HG03108 (cell line): ENCODE results near the gene RICTOR.

ENCODE experiments used
- ATAC-seq: cut with Tn5 transposase; IDR thresholded peaks from one replicate; pipeline ENCODE4 v1.9.1; 2021; ENCODE audit warnings: moderate library complexity; ENCODE audit not compliant: unreplicated experiment

Gene RICTOR

DNA sequence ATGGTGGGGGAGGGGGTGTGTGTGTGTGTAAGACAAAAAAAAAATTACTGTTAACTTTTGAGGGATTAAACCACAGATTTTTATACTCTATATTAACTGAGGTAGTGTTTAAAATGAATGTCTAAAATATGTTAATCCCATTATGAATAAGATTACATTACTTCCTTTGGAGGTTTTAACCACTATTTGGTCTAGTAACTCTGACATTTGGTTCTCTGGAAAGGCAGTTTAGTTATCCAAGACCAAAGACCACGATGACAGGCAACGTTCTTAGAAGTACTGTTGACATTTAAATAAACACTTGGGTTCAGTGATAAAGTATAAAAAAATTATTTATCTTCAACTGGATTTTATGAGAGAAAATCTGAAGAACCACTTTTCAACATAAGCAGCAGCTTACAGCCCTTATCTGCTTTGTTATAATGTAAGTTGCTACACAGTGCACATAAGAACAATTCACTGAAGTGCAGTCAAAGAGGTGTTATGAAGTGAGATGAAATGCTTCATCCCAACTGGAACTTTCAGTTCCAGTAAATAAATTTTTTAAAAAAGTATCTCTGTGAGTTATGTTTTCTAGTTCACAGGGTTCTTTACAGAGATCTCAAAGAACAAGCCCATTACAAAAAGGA is 133.9 kb downstream of the RICTOR start:
- no peak for ATAC-seq

DNA sequence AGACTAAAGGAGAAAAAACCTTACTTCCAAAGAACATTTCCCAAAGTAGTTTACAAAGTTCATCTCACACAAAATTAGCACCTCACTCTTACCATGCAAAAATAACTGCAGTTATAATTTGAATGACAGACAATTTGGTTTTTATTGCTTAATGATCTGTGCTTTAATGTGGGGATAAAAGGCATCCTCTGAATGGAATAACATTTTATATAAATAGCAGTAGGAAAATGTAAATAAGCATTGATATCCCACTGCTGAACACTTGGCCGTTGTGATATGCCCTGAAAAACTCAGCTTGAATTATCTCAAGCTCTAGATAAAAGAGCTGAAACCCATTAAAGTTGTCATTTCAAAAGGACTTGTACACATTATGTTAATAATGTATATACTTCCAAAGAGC is 135.2 kb downstream of the RICTOR start:
- ATAC-seq = no peak

DNA sequence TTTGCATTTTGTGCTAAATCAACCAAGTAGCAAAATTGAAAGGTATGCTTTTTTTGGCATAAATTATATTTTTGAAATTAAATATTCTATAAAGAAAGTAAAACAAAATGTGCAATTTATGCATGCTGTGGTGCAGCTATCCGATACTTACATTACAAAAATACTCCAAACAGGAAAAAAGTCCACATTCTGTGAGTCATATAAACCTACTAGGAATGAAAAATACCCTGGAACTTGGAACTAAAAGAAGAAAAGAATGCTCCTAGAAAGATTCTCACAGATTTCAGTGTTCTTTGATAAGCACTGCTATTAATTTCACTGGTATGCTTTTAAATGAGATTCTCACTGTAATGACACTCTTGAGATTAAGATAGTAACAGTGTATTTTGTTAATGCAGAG is 135.8 kb downstream of the RICTOR start:
- no peak for ATAC-seq

DNA sequence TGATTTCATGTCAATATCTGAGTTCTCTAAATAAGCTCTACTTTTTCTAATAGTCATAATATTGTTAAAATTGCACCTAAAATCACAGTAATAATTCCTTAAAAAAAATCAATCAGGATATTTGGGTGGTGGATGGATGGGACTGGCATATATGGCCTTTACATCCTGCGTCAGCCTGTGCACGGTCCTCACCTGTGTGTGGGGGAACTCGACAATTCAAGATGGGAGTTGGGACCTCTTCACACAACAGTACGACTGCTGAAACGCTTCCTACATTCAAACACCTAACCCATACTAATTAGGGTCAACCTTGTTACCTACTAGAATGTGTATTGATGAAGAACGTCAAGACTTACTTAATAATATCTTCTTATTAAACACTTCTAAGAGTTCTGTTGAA is 137.9 kb downstream of the RICTOR start:
- ATAC-seq = no peak

DNA sequence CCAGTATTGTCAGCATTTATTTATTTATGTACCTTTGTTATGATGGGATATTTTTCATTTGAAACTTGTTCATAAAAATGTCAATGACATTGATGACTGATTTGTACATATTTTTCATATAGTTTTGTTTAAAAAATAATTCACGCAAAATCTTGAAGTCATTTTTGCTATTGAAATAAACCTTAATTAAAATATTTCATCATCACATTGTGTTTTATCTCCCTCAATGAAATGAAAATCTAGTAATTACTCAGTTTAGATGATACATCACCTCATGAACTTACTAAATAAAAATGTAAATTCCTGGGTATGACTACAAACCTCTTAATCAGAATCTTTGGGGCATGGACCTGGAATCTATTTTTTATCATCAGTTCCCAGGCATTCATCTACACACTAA is 138.8 kb downstream of the RICTOR start:
- ATAC-seq = no peak

DNA sequence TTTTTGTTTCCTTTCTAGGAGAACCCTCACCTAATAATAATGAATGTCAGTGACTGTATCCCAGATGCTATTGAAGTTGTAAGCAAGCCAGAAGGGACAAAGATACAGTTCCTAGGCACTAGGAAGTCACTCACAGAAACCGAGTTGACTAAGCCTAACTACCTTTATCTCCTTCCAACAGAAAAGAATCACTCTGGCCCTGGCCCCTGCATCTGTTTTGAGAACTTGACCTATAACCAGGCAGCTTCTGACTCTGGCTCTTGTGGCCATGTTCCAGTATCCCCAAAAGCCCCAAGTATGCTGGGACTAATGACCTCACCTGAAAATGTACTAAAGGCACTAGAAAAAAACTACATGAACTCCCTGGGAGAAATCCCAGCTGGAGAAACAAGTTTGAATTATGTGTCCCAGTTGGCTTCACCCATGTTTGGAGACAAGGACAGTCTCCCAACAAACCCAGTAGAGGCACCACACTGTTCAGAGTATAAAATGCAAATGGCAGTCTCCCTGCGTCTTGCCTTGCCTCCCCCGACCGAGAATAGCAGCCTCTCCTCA is 141.3 kb downstream of the RICTOR start:
- ATAC-seq = no peak

DNA sequence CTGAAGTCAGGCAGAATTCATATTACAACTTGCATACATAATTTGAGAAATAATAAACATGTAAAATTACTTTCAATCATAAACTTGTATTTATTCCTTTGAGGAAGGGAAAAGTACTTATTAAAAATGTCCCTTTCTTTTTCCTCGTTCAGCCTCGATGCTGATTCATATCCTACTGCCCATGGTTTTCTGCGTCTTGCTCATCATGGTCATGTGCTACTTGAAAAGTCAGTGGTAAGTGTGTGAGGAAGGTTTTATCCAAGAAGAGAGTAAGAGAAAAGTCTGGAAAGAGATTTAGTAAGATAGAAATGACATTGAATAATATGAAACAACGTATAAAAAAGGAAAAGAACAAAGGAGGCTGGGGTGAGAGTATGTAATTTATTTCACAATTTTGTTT is 142.5 kb downstream of the RICTOR start:
- ATAC-seq = no peak

DNA sequence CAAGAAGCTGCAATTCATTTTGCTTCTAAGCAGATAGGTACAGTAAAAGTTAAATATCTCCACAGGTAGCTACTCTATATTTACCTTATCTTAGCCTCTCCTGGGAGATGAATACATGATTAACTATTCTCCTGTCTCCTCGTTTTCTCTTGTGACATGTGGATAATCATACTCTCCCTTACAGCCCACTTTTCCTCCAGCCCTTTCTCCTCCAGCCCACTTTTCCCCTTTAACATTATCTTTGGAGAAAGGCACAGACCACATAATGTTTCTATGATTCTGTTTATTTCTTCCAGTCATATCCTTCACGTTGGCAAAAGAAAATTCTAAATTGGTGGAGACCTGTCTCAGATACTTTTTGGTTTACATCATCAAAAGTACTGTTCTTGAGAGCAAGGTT is 144.4 kb downstream of the RICTOR start:
- ATAC-seq = no peak

DNA sequence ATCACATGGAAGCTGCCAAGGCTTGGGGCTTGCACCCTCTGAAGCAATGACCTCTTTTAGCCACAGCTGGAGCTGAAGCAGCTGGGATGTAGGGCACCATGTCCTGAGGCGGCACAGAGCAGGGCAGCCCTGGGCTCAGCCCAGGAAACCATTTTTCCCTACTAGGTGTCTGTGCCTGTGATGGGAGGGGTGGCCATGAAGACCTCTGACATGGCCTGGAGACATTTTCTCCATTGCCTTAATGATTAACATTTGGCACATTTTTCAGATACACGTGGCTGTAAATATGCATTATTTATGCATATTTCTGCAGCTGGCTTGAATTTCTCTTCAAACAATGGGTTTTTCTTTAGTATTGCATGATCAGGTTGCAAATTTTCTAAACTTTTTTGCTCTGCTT is 146.7 kb downstream of the RICTOR start:
- no peak for ATAC-seq

DNA sequence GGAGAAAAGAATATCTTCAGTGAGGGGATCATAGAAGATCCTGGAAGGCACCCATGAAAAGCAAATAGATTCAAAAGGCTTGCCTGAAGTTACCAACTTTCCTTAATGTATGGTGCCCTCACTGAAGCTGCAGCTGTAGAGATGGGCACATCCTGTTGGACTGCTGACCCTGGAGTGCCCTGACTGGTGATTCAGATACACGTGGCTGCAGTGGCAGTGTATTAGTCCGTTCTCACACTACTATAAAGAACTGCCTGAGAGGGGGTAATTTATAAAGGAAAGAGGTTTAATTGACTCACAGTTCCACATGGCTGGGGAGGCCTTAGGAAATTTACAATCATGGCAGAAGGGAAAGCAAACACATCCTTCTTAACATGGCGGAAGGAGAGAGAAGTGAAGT is 148.1 kb downstream of the RICTOR start:
- ATAC-seq = no peak

DNA sequence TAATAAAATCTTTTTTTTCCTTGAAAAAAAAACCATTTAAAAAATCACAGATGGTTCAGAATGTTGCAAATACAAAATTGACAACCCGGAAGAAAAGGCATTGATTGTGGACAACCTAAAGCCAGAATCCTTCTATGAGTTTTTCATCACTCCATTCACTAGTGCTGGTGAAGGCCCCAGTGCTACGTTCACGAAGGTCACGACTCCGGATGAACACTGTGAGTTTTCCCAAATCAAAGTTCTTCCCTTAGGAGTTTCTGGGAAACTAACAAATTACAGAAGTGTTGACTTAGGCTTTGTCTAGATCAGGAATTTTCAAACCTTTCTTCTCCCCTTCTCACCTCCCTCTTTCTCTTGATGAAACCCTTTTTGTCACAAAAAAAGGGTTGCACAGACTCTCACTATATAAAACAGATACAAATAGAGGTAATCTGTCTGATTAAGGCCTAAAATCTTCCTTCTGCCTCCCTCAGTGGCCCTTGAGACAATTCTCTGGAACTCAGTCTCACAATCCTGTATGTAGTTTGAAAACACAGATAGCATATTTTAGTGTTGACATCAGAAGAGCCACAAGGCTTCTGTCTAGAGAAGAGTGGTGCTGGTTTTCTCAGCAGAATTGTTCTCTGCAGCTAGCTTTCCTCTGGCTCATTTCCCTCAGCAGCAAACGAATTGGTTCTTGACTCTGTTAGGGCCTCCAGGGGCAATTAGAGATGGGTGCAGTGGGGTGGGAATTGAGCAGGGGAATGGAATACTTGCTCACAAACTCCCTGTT is 148.9 kb downstream of the RICTOR start:
- no peak for ATAC-seq

DNA sequence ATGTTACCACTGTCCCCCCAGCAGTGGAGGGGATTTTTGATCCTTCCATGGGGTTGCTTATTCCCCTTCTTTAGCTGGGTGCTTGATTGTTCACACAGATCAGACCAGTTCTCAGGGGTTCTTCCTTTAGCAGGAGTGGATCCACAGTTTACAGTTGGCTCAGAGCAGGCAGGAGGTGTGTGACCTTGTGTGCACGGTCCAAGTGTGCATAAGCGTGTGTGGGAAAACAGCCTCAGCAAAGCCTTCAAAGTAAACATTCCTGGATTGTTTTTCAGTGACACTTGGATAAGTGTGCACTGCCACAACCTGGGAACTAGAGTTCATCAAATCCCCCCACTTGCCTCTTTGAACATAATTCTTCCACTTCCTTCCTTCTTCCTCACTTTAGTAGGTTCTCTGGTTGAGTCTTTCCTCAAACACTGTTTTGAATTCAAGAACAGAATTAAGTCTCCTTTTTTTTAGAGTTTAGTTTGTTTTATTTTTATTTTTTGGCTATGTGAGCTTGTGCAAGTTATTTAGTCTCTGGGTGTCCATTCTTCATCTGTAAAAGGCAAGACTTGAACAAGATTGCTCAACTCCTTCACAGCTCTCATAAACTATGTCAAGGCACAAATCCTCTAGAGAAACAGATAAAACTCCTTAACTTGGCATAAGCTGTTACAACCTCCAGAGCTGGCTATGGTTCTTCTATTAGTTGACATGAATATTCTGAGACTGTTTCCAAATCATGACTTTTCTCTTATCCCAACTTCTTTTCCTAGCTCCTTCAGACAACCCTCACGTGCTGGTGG is 150.3 kb downstream of the RICTOR start:
- ATAC-seq = no peak

DNA sequence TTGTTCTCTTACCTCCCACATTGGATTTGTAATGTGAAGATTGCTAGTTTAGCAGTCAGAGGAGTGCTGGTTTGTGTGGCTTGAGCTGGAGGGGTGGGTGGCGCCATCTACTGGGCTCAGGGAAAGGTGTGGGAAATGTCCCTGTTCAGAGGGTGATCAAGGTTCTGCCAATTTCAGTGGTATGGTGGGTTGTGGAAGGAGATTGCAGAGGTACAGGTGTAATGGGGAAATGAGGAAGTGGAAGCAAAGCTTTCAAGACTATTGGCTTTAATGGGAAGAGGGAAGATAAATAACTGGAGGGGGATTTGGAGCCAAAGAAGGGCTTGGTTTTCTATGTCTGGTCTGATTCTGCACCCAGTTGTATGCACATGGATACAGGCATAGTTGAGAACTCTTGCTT is 152.0 kb downstream of the RICTOR start:
- peak; percentile 59 for ATAC-seq

DNA sequence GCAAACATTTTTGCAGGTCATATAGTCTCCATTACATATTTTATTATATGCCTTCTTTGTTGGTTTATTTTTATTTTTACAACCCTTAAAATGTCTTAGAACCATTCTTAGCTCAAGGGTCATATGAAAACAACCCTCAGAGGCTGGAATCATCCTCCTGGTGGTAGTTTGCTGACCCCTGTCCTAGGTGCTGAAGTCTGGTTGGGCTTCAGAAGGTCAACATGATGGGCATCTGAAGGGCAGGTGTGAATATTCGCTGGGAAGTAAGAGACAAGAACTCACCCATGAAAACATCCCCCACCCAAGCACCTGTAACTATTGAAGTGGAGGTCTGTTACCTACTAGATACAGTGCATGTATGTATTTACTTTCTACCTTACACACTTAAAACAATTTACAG is 153.0 kb downstream of the RICTOR start:
- no peak for ATAC-seq

DNA sequence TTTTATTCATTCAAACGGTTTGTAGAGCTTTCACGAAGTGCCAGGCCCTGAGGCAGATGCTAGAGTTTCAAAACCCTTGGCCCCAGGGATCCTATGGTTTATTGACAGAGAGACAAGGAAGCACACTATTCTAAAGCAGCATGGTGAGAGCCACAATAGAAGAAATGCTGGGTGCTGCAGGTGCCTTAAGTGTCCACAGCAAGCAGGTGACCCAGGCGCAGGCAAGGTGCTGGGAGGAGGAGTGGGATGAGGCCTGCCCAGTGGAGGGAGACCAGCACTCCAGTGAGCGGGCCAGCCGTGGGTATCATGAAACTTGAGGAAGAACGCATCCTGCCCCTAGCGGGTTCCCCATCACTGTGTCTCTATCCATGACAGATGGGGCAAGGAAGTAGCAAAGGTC is 157.4 kb downstream of the RICTOR start:
- ATAC-seq = no peak

DNA sequence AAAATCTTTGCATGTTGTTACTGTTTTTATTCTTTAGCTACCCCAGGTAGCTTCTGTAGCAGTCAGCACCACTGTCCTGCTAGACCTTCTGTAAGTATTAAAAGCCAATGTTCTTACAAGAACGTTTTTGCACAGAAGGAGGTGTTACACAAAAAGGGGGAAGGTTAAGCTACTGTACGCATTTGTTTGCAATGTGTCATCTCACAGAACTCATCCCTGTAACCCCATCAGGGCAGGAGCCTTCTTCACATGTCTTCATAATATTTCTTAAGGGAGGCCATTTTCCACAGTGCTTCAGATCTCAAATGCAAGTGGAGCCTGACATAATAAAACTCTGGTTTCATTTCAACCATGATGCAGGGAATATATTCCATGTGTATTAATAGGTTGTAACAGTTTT is 160.5 kb downstream of the RICTOR start:
- ATAC-seq = no peak

DNA sequence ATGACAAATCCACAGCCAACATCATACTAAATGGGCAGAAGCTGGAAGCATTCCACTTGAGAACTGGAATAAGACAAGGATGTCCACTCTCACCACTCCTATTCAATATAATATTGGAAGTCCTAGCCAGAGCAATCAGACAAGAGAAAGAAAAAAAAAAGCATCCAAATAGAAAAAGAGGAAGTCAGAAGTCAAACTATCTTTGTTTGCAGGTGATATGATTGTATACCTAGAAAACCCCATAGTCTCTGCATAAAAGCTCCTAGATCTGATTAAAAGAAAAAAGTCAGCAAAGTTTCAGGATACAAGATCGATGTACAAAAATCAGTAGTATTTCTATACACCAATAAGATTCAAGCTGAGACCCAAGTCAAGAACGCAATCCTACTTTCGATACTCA is 162.3 kb downstream of the RICTOR start:
- ATAC-seq = no peak

DNA sequence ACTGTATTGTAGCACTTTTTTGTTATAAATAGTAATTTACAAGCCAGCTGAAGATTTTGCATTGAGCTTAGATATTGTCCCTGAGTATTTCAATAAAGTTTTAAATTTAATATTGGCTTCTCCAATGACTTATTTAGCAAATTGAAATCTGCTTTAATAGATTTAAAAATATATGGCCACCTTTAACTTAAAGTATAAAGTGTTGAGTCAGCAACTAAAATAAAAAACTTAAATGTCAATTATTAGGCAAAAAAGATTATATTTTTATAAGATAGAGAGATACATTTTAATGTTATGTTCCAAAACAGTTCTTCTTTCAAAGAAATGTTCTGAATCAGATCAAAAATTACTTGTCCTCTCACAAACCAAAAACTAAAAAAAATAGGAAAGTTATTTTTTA is 167.7 kb downstream of the RICTOR start:
- ATAC-seq = no peak

DNA sequence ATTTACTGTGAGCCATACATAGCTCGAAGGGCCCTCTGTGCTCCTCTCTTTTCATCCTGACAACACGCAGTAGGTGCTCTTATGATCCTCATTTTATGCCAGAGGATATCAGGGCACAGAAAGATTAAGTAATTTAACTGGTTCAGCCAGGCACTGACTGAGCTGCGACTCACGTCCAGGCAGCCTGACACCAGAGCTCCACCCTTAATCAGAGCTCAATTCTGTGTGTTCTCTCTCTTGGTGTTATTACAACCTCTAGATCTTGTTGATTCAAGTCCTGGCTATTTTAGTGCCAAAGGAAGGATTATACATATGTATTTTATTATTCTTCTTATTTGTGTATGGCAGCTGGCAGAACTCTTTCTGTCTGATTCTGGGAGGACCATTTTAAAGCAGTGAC is 168.7 kb downstream of the RICTOR start:
- no peak for ATAC-seq

DNA sequence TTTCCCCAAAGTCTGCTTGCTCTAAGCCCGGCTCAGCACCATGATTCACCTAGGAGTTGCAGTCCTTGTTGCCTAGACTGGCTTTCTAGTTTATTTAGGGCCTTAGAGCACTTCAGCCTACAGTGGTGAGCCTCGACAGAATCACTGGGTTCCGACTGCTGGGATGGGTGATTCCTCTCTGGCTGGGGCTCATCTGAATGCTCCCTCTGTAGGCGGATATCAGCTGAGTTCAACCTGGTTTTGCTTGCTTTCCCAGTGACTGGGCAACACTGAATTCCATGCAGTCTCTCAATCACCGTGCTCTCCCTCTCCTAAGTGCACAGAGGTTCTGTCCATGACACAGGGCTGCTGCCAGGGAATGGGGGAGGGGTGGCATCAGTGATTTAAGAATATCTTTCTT is 174.3 kb downstream of the RICTOR start:
- ATAC-seq = no peak

DNA sequence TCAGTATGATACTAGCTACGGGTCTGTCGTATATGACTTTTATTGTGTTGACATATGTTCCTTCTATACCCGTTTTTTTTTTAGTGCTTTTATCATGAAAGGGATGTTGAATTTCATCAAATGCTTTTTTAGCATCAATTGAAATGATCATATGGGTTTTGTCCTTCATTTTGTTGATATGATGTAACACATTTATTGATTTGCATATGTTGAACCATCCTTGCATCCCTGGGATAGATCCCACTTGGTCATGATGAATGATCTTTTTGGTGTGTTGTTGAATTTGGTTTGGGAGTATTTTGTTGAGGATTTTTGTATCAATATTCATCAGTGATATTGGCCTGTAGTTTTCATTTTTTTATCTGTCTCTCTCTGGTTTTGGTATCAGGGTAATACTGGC is 177.4 kb downstream of the RICTOR start:
- ATAC-seq = no peak

DNA sequence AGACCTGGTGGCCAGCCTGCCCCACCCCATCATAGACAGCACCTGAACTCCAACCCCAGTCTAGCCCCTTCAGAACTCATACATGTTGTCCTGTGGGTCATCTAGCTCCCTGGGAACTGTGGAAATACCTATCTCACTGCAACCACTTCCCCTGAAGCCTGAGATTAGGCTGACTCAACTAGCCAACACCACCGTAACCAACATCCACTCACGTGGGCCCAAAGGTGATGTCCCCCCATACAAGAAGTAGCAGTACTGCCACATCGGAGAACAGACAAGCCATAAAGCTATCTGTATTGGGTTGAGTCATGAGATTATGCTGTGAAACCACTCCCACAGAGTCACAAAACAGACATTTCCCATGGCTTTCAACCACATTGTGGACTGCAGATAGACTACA is 181.8 kb downstream of the RICTOR start:
- no peak for ATAC-seq
